GM12892 (cell line): ENCODE results near the gene EXOC7.
"Not testable (repeated sequence)": the region's sequence is repeated elsewhere in the genome, so short reads cannot be mapped to it uniquely, and the experiment has no call there.

Experiments used
- DNase-seq: peaks from one replicate; pipeline ENCODE4 v3.0.0; 2011; ENCODE audit not compliant: insufficient read length
- FAIRE-seq: peaks from 2 replicates; lab custom pipeline; 2011; peaks lifted over from hg19 to GRCh38; lab: Jason Lieb, UNC
- POLR2A ChIP-seq: IDR thresholded peaks from 2 replicates; pipeline ENCODE4 v1.6.1; 2011; ENCODE audit warnings: low read depth, low read length, control low read depth
- POLR2AphosphoS5 ChIP-seq: IDR thresholded peaks from 2 replicates; pipeline ENCODE4 v1.6.1; 2011; ENCODE audit warnings: low read depth, low read length, control low read depth
- TAF1 ChIP-seq: IDR thresholded peaks from 2 replicates; pipeline ENCODE4 v1.6.1; 2011; ENCODE audit warnings: low read depth, mild to moderate bottlenecking, control low read depth, low read length, borderline replicate concordance

The EXOC7 gene

GRCh38 chr17:76072148-76072858 lies 31.3 kb downstream of the EXOC7 start, which contains the start of gene SRP68:
SRP68 (minus strand) TSS chr17:76072517; CDS start chr17:76072491, 26 bp downstream.
- peak; percentile 87 for DNase-seq
- peak; percentile 99 for FAIRE-seq
- TF ChIP-seq POLR2AphosphoS5 (peak; percentile 45; the same call in 1 of the 2 replicates), TAF1 (peak; percentile 68; the same call in 1 of the 2 replicates), POLR2A (peak; percentile 88)

GRCh38 chr17:76071531-76072147 lies 31.9 kb downstream of the EXOC7 start:
- DNase-seq (no peak), FAIRE-seq (no peak)
- TF ChIP-seq POLR2AphosphoS5: no peak; the same call in 1 of the 2 replicates

GRCh38 chr17:76065775-76066174 lies 37.8 kb downstream of the EXOC7 start:
- TF ChIP-seq POLR2A: no peak
- TF ChIP-seq POLR2AphosphoS5: no peak
- DNase-seq (no peak), FAIRE-seq (no peak)

- DNase-seq (no peak), FAIRE-seq (peak; percentile 91)
- TF ChIP-seq POLR2AphosphoS5 (no peak), POLR2A (no peak), TAF1 (no peak)
Observed at GRCh38 chr17:76063875-76064546, 39.6 kb downstream of the EXOC7 start.

- DNase-seq, FAIRE-seq: not testable (repeated sequence)
Observed at GRCh38 chr17:76058264-76058663, 45.3 kb downstream of the EXOC7 start.

GRCh38 chr17:76056882-76057281 lies 46.7 kb downstream of the EXOC7 start:
- TF ChIP-seq TAF1: no peak
- no peak for TF ChIP-seq POLR2AphosphoS5
- no peak for TF ChIP-seq POLR2A
- DNase-seq (no peak), FAIRE-seq (no peak)

- FAIRE-seq (no peak), DNase-seq (no peak)
- no peak for TF ChIP-seq POLR2A
- TF ChIP-seq TAF1: no peak
Observed at GRCh38 chr17:76054112-76054476, 49.5 kb downstream of the EXOC7 start.

- no peak for DNase-seq
- no peak for TF ChIP-seq POLR2AphosphoS5
- no peak for TF ChIP-seq TAF1
- no peak for TF ChIP-seq POLR2A
- FAIRE-seq: no peak
Observed at GRCh38 chr17:76053246-76054111, 50.1 kb downstream of the EXOC7 start.

- no peak for TF ChIP-seq POLR2AphosphoS5
- TF ChIP-seq TAF1: no peak
- no peak for TF ChIP-seq POLR2A
- no peak for DNase-seq
- FAIRE-seq: no peak
Observed at GRCh38 chr17:76051561-76051960, 52.0 kb downstream of the EXOC7 start.

- FAIRE-seq: no peak
- no peak for DNase-seq
- TF ChIP-seq POLR2AphosphoS5: no peak
- no peak for TF ChIP-seq TAF1
- no peak for TF ChIP-seq POLR2A
Observed at GRCh38 chr17:76050538-76051467, 52.8 kb downstream of the EXOC7 start.

GRCh38 chr17:76049836-76050537 lies 53.6 kb downstream of the EXOC7 start:
- TF ChIP-seq POLR2AphosphoS5 (no peak), TAF1 (no peak), POLR2A (no peak)
- FAIRE-seq (no peak), DNase-seq (no peak)
